ENCODE results near the gene ATP5MK. TPM values are rescaled to one million over a fixed set of nuclear protein-coding genes. Genes with fewer than 3 reads are reported as not detected.

Gene ATP5MK
- total RNA-seq, 2 experiments from 2014 or later: 117 to 307 TPM

- TF ChIP-seq EZH2phosphoT487 (IDR thresholded peaks at IDR 0.05; ENCODE audit: borderline replicate concordance, low read depth, low read length) (no peak), CTCF (conservative IDR thresholded peaks at IDR 0.05; ENCODE audit: low read length) (no peak)
- CTCF ChIA-PET (ENCODE audit: unreplicated experiment): no interaction called here
- Histone ChIP-seq H3K27ac (ENCODE audit: low read depth, low read length, poor library complexity, severe bottlenecking) (no peak overlapping the region), H2AFZ (ENCODE audit: low read length) (no peak overlapping the region), H3K79me2 (ENCODE audit: insufficient read depth, low read depth, low read length) (no peaks in the 10 kb centered on the region), H3K9me3 (ENCODE audit: low read length) (no peaks in the 10 kb centered on the region), H3K9me2 (ENCODE audit: insufficient read depth, low read length) (no peaks in the 10 kb centered on the region), H3K36me3 (ENCODE audit: insufficient read depth, low read length) (peaks cover 95% of the 10 kb centered on the region), H3K4me3 (ENCODE audit: low read depth, low read length, poor library complexity, severe bottlenecking) (no peak overlapping the region), H4K20me1 (ENCODE audit: insufficient read depth, low read length) (no peaks in the 10 kb centered on the region), H3K4me1 (ENCODE audit: insufficient read depth, low read length, poor library complexity, severe bottlenecking) (peaks cover 8% of the 10 kb centered on the region), H3K4me2 (ENCODE audit: low read length) (no peak overlapping the region)
- DNase-seq (ENCODE audit: low spot score): no peak
- intact Hi-C loops (cut with micrococcal nuclease; ENCODE audit: unreplicated experiment): no loop called here
- no TSS peak for BruUV-seq (replicated peaks)
- POLR2A ChIA-PET: no interaction called here
These were observed 43.5 kb upstream of the ATP5MK start for GRCh38 chr10:103439776-103440175.

GRCh38 chr10:103433858-103434257 is 37.6 kb upstream of the ATP5MK start:
- POLR2A ChIA-PET: interaction anchor here (0.7 kb wide), 1 partner anchor 598 kb away, joined by 3 read pairs; no protein-coding TSS in a partner anchor
- CTCF ChIA-PET (ENCODE audit: unreplicated experiment): no interaction called here
- Histone ChIP-seq H4K20me1 (ENCODE audit: insufficient read depth, low read length) (no peaks in the 10 kb centered on the region), H3K27ac (ENCODE audit: low read depth, low read length, poor library complexity, severe bottlenecking) (no peak overlapping the region), H3K9me3 (ENCODE audit: low read length) (no peaks in the 10 kb centered on the region), H2AFZ (ENCODE audit: low read length) (no peak overlapping the region), H3K36me3 (ENCODE audit: insufficient read depth, low read length) (peaks cover 97% of the 10 kb centered on the region), H3K4me3 (ENCODE audit: low read depth, low read length, poor library complexity, severe bottlenecking) (no peak overlapping the region), H3K4me1 (ENCODE audit: insufficient read depth, low read length, poor library complexity, severe bottlenecking) (peaks cover 11% of the 10 kb centered on the region), H3K4me2 (ENCODE audit: low read length) (no peak overlapping the region), H3K9me2 (ENCODE audit: insufficient read depth, low read length) (no peaks in the 10 kb centered on the region), H3K79me2 (ENCODE audit: insufficient read depth, low read depth, low read length) (no peaks in the 10 kb centered on the region)
- TF ChIP-seq CTCF (conservative IDR thresholded peaks at IDR 0.05; ENCODE audit: low read length): no peak
- no peak for TF ChIP-seq EZH2phosphoT487 (IDR thresholded peaks at IDR 0.05; ENCODE audit: borderline replicate concordance, low read depth, low read length)
- BruUV-seq (replicated peaks): no TSS peak
- intact Hi-C loops (cut with micrococcal nuclease; ENCODE audit: unreplicated experiment): no loop called here
- DNase-seq (ENCODE audit: low spot score): no peak

- H4K20me1 ChIP-seq (ENCODE audit: insufficient read depth, low read length): no peaks in the 10 kb centered on the region
- TF ChIP-seq CTCF (conservative IDR thresholded peaks at IDR 0.05; ENCODE audit: low read length) (no peak), EZH2phosphoT487 (IDR thresholded peaks at IDR 0.05; ENCODE audit: borderline replicate concordance, low read depth, low read length) (no peak)
- H3K9me2 ChIP-seq (ENCODE audit: insufficient read depth, low read length): no peaks in the 10 kb centered on the region
- POLR2A ChIA-PET: no interaction called here
- CTCF ChIA-PET (ENCODE audit: unreplicated experiment): no interaction called here
- peaks cover 99% of the 10 kb centered on the region for H3K36me3 ChIP-seq (ENCODE audit: insufficient read depth, low read length)
- no peak for DNase-seq (ENCODE audit: low spot score)
- BruUV-seq (replicated peaks): no TSS peak
- no peak overlapping the region for H3K4me2 ChIP-seq (ENCODE audit: low read length)
- no peak overlapping the region for H3K4me3 ChIP-seq (ENCODE audit: low read depth, low read length, poor library complexity, severe bottlenecking)
- H3K9me3 ChIP-seq (ENCODE audit: low read length): no peaks in the 10 kb centered on the region
- H2AFZ ChIP-seq (ENCODE audit: low read length): no peak overlapping the region
- no peaks in the 10 kb centered on the region for H3K79me2 ChIP-seq (ENCODE audit: insufficient read depth, low read depth, low read length)
- intact Hi-C loops (cut with micrococcal nuclease; ENCODE audit: unreplicated experiment): no loop called here
- no peak overlapping the region for H3K27ac ChIP-seq (ENCODE audit: low read depth, low read length, poor library complexity, severe bottlenecking)
- peaks cover 11% of the 10 kb centered on the region for H3K4me1 ChIP-seq (ENCODE audit: insufficient read depth, low read length, poor library complexity, severe bottlenecking)
These were observed 35.6 kb upstream of the ATP5MK start for GRCh38 chr10:103431902-103432301.

All from OCI-LY7 (cell line).